ENCODE measurements around the gene FGF10.

FGF10 gene

GRCh38 chr5:44389090-44389822 is at the start of gene FGF10:
Gene FGF10, minus strand, starts transcription at chr5:44389420. Its CDS starts 738 bp downstream, at chr5:44388682.
- DNase-seq = no peak

- no peak for DNase-seq
Measured at GRCh38 chr5:44426944-44427343, 37.7 kb upstream of the FGF10 start.

GRCh38 chr5:44412286-44412685 is 23.1 kb upstream of the FGF10 start:
- DNase-seq = no peak

GRCh38 chr5:44402084-44402483 is 12.9 kb upstream of the FGF10 start:
- DNase-seq = no peak

- DNase-seq = no peak
Measured at GRCh38 chr5:44401611-44402010, 12.4 kb upstream of the FGF10 start.

- DNase-seq = no peak
Measured at GRCh38 chr5:44398382-44398781, 9.2 kb upstream of the FGF10 start.

GRCh38 chr5:44396312-44396711 is 7.1 kb upstream of the FGF10 start:
- DNase-seq = no peak

- no peak for DNase-seq
Measured at GRCh38 chr5:44390351-44390750, 1.1 kb upstream of the FGF10 start.

GRCh38 chr5:44389823-44390143 is 563 bp upstream of the FGF10 start:
- DNase-seq = no peak

- DNase-seq = no peak
Measured at GRCh38 chr5:44388321-44389089, 715 bp downstream of the FGF10 start.

- no peak for DNase-seq
Measured at GRCh38 chr5:44387921-44388320, 1.3 kb downstream of the FGF10 start.

- no peak for DNase-seq
Measured at GRCh38 chr5:44387406-44387805, 1.8 kb downstream of the FGF10 start.

- DNase-seq = no peak
Measured at GRCh38 chr5:44385291-44385900, 3.8 kb downstream of the FGF10 start.

GRCh38 chr5:44384816-44385215 is 4.4 kb downstream of the FGF10 start:
- no peak for DNase-seq

GRCh38 chr5:44382894-44383293 is 6.3 kb downstream of the FGF10 start:
- no peak for DNase-seq

GRCh38 chr5:44377057-44377456 is 12.2 kb downstream of the FGF10 start:
- DNase-seq = no peak

GRCh38 chr5:44372028-44372427 is 17.2 kb downstream of the FGF10 start:
- DNase-seq = no peak

GRCh38 chr5:44367203-44367602 is 22.0 kb downstream of the FGF10 start:
- DNase-seq = no peak

- DNase-seq = no peak
Measured at GRCh38 chr5:44365345-44365744, 23.9 kb downstream of the FGF10 start.

- DNase-seq = no peak
Measured at GRCh38 chr5:44364097-44364496, 25.1 kb downstream of the FGF10 start.

GRCh38 chr5:44361342-44362001 is 27.7 kb downstream of the FGF10 start:
- no peak for DNase-seq

GRCh38 chr5:44360919-44361318 is 28.3 kb downstream of the FGF10 start:
- no peak for DNase-seq

- no peak for DNase-seq
Measured at GRCh38 chr5:44358421-44358820, 30.8 kb downstream of the FGF10 start.

- DNase-seq = no peak
Measured at GRCh38 chr5:44356231-44356630, 33.0 kb downstream of the FGF10 start.

Data from activated CD4-positive, alpha-beta T cell treated with anti-CD3 and anti-CD28 coated beads for 1 hour (primary cell).